ENCODE results near the gene ACOT7. TPM values are rescaled to one million over a fixed set of nuclear protein-coding genes. Genes with fewer than 3 reads are reported as not detected.

The ACOT7 gene
- total RNA-seq, 1 experiment from 2014 or later, result 113 TPM

- DNase-seq (ENCODE audit: low read depth), result no peak
These were observed 125.2 kb downstream of the ACOT7 start for GRCh38 chr1:6268415-6268814.

GRCh38 chr1:6267686-6268322, 125.8 kb downstream of the ACOT7 start:
- DNase-seq (ENCODE audit: low read depth), result no peak

GRCh38 chr1:6266641-6267040, 126.9 kb downstream of the ACOT7 start:
- no peak for DNase-seq (ENCODE audit: low read depth)

- no peak for DNase-seq (ENCODE audit: low read depth)
These were observed 128.4 kb downstream of the ACOT7 start for GRCh38 chr1:6265151-6265550.

- no peak for DNase-seq (ENCODE audit: low read depth)
These were observed 129.9 kb downstream of the ACOT7 start for GRCh38 chr1:6263716-6264115.

- DNase-seq (ENCODE audit: low read depth), result no peak
These were observed 130.8 kb downstream of the ACOT7 start for GRCh38 chr1:6262555-6263420.

- DNase-seq (ENCODE audit: low read depth), result no peak
These were observed 132.0 kb downstream of the ACOT7 start for GRCh38 chr1:6261615-6261995.

- peak; percentile 42 for DNase-seq (ENCODE audit: low read depth)
These were observed 132.5 kb downstream of the ACOT7 start, which contains the start of gene GPR153 for GRCh38 chr1:6260961-6261614. TSS of gene GPR153 (minus strand) at chr1:6261098. CDS start at chr1:6254905, 6,193 bp downstream.

- no peak for DNase-seq (ENCODE audit: low read depth)
These were observed 133.1 kb downstream of the ACOT7 start for GRCh38 chr1:6260433-6260934.

- DNase-seq (ENCODE audit: low read depth), result peak; percentile 77
These were observed 133.8 kb downstream of the ACOT7 start for GRCh38 chr1:6259491-6260362.

- no peak for DNase-seq (ENCODE audit: low read depth)
These were observed 134.9 kb downstream of the ACOT7 start for GRCh38 chr1:6258675-6259074.

- DNase-seq (ENCODE audit: low read depth), result peak; percentile 73
These were observed 136.0 kb downstream of the ACOT7 start for GRCh38 chr1:6257541-6258069.

- no peak for DNase-seq (ENCODE audit: low read depth)
These were observed 136.9 kb downstream of the ACOT7 start for GRCh38 chr1:6256645-6257044.

- no peak for DNase-seq (ENCODE audit: low read depth)
These were observed 138.9 kb downstream of the ACOT7 start for GRCh38 chr1:6254691-6255090.

GRCh38 chr1:6253380-6253779, 140.2 kb downstream of the ACOT7 start:
- DNase-seq (ENCODE audit: low read depth), result no peak

GRCh38 chr1:6252374-6252710, 141.2 kb downstream of the ACOT7 start:
- no peak for DNase-seq (ENCODE audit: low read depth)

- no peak for DNase-seq (ENCODE audit: low read depth)
These were observed 141.7 kb downstream of the ACOT7 start for GRCh38 chr1:6251681-6252373.

- DNase-seq (ENCODE audit: low read depth), result no peak
These were observed 142.3 kb downstream of the ACOT7 start for GRCh38 chr1:6251233-6251632.

GRCh38 chr1:6249739-6250689, 143.6 kb downstream of the ACOT7 start:
- no peak for DNase-seq (ENCODE audit: low read depth)
